Raji (cell line): ENCODE measurements around the gene CDH26.

ENCODE experiments used
- POLR2A ChIP-seq: IDR thresholded peaks from 2 replicates; pipeline ENCODE4 v1.6.1; 2011; ENCODE audit warnings: low read depth, low read length, control low read depth; ENCODE audit not compliant: insufficient read depth

Gene CDH26

DNA sequence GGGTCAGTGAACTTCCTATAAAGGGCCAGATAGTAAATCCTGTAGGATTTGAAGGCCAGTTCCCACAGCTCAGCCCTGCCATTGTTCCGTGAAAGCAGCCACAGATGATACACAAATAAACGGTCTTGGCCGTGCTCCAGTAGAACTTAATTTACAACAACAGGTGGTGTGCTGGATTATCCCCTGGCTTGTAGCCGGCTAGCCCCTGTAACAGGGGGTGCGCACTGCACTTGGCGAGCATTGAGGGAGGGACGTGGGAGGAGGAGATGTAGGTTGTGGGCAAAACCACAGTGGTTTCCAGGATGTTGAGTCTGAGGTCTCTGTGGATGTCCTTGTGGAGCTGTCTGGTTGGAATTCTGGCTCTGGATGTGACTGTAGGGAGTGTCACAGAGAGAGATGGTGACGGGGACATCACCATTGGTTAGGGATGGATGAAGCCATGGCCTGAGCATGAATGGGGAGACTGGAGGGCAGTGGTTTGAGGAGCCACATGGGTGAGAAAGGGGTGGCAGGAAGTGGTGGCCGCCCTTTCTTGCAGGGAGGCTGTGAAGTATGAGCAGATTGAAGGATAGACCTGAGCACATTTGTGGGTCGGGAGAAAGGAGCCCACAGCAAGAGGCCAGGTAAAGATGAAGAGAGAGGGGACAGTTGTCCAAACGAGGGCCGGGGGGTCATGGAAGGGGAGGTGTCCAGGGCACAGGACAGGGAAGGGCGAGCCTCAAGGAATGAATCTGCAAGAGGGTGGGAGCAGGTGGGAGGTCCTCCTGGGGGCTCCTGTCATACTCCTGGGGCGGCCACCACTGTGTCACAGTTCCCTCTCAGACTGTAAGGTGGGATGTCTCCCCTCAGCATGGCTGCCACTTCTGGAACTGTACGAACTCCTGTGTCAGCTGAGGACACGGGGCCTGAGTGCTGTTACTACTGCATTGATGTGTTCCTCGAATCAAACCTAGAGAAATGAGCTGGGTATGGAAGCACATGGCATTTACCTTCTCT lies 53.6 kb downstream of the CDH26 start:
- no peak for TF ChIP-seq POLR2A

DNA sequence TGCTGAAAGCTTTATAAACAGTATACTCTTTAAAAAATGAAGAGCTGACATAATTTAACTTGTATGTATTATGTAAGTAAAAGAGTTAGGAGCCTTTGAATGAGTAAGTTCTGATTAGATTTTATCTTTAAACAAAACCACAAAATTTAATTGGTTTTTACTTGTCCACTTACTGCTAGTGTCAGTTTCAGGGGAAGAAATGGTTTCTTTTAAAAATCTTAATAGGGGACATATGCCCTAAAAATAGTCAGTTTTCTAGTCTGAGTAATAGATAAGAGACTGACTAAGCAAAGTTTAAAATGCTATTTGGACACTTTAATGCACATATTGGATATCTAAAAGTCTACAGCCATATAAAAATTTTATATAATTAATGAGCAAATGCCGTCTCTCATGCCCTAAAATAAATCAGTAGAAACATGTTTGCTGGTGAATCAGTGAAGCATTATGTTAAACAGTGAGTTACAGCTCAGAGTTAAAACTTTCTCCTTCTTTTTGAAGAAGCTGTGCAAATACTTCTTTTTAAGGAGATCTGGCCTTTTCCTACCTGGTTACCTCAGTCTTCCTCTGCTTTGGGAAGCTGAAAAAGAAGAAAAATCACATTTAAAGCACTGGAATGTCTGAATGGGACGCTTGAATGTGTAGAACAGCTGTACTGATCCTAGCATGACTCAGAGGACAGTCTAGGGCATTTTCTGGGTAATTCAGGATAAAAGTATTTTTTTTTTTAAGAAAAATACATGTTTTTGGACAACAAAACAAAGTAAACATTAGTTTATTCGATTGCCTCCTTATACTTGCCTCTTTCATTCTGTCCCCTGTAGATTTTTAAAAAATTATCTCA lies 55.3 kb downstream of the CDH26 start:
- TF ChIP-seq POLR2A, result no peak

DNA sequence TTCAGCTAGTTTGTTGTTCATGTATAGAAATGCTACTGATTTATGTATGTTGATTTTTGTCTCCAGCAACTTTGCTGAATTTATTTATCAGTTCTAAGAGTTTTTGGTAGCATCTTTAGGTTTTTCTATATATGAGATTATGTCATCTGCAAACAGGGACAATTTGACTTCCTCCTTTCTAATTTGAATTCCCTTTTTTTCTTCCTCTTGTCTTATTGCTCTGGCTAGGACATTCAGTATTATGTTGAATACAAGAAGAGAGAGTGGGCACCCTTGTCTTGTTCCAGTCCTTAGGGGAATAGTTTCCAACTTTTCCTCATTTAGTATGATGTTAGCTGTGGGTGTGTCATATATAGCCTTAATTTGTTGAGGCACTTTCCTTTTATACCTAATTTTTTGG lies 58.2 kb downstream of the CDH26 start:
- TF ChIP-seq POLR2A, result no peak

DNA sequence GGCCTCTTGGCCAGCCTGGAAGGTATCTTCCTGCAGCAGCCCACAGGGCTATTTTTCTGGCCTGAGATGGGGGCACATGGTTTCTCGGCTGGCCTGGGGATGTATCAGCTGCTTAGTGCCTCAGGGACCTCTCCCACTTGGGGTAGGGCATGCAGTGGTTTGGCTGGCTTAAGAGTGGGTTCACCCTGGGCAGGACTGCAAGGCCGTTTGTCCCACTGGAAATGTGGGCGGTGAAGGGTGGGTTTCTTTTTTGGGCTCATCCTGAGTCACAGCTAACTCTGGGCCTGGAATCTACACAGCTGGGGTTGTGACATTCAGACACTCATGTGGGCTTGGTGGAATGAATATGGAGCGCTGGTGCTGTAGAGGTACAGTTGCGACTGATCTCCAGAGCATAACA lies 62.0 kb downstream of the CDH26 start:
- TF ChIP-seq POLR2A, result no peak

DNA sequence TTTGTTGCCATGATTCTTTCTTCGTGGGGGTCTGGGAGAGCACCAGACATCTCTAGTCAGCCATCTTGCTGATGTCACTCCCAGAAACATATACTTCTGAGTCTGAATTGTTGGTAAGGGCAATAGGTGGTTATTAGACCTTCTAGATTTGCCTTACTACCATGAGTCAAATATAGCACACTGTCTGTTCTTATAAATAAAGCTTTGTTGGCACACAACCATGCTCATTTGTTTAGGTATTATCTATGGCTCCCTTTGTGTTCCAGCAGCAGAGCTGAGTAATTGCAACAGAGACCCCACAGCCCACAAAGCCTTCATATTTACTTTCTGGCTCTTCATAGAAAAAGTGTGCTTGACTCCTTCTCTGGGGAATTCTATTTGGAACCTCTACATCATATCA lies 62.9 kb downstream of the CDH26 start:
- no peak for TF ChIP-seq POLR2A

DNA sequence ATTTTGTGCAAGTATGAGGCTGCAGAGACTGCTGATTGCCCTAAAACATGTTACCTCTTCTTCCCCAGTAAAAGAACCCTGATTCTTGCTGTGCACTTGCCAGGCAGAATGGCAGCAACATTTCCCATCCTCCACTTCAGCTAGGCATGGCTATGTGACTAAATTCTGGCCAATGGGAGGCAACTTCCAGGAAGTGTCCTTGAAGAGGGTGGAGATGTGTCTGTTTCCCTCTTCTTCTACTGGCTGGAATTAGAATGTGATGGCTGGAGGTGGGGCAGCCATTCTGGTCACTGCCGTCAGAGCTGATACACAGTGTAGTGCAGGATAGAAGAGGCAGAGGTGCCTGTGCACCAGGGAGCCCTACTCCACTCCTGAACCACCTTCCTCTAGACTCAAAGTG lies 64.6 kb downstream of the CDH26 start:
- no peak for TF ChIP-seq POLR2A

DNA sequence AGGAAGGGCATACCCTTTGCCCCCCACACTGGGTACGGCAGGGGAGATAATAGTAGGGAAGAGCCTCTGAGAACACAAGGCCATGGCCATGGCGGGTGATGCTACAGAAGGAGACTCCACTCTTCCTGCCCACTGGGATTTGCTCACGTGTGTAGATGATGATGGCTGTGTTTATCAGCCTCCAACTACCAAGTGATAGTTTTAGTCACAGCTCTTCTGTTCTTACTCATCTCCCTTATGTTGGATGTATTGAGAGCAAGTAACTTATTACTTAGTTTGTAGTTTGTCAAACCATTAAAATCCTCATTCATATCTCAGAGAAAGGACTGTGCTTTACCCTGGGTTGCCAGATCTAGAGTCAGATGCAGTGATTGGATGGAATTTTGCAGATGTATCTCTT lies 66.0 kb downstream of the CDH26 start:
- TF ChIP-seq POLR2A, result no peak

DNA sequence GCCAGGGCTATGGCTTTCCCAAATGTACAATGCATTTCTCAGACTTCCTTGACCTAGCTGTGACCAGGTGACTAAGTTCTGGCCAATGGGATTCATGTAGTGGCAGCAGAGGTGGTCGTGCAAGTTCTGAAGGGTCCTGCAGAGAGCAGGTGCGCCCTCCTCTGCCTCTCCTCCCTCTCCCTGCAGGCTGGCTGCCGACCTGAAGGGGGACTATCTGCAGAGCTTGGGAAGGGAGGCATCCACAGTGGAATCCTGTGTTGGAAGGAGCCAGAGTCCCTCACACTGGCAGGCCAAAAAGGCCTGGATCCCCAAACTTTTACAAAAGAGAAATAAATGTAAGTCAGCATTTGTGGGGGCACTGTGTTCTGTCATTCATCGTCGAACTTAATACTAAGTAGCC lies 66.6 kb downstream of the CDH26 start:
- TF ChIP-seq POLR2A, result no peak

DNA sequence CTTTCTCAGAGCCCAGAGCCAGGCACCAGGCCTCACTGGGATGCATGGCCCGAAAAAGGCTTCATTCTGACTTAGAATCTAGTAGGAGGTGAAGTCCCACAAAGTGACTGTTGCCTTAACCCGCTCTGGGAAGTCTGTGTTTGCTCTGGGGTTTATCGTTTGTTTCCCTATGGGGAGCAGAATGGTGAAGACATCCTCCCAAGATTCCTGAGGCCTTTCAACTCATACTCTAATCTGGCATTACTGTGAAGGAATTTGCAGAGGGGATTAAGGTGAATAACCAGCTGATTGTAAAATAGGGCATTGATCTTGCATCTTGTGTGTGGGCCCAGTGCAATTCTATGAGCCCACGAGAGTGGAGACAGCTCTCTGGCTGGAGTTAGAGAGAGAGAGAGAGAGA lies 67.8 kb downstream of the CDH26 start:
- TF ChIP-seq POLR2A, result no peak

DNA sequence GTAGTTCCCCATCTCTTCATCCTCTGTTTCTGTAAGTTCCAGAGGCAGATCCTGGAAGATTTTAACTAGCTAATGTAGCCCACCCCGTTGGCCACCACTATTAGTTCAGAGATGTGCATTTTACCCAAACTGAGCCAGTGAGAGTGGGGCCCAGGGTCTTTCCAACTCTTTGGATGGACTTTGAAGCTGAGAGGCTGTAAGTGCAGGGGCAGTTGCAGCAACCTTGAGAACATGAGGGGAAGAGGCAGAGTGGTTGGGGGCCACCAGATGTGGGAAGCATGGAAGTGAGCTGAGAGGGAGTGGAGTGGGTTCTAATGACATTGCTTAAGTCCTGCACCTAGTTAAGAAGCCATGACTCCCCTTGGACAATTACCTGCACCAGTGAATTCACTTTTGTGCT lies 72.2 kb downstream of the CDH26 start:
- TF ChIP-seq POLR2A, result no peak

DNA sequence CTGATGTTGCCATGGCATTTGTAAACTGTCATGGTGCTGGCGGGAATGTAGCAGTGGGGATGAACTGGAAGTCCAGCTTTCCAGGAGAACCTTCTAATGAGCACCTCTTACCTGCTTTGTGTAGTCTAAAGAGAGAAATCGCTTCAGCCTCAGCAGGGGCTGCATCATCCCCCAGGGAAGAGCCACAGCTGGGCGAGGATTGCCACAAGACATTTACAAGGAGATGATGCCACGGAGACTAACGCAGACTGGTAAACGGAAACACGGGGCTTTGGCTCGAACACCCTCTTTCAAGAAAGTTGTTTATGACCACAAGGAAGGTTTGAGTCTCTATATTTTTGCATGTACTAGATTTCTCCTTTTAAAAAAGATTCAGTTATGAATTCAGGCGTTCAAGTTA lies 72.9 kb downstream of the CDH26 start:
- no peak for TF ChIP-seq POLR2A

DNA sequence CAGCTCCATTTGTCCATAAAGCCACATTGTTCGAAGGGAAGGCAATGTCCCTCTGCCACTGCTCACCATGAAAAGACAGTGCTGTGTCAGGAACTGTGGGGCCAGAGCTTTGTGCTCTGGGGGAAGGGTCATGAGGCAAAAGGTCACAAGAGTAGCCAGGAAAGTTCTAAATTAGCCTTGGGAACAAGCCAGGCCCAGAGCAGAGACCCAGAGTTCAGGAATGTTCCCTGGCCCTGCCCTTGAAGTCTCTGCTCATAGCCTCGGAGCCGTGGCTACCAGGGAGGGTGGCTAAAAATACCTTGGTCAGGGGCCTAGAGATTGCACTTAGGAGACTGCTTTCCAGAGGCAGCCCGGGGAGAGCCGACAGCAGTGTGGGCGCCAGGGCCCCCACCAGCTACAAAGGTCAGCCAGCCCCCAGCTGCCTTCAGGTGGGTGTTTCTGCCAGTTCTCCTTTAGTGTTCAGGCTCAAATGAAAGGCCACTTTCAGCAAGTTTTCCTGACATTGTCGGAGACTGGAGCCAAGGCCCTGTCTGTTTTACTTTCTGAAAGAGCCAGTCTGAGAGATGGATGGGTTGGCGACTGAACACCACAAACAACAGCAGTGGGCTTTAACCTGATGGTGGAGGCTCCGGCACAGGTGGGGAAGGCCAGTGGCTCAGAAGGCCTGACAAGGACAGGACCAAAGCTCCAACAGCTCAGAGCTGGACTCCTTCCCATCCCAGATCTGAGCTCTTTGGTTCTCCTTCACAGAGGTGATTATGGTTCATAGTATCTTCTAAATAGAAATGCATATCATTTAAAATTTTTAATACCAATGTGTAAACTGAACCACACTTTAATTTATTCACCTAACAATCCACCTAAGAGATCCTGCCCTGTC lies 76.2 kb downstream of the CDH26 start:
- no peak for TF ChIP-seq POLR2A

DNA sequence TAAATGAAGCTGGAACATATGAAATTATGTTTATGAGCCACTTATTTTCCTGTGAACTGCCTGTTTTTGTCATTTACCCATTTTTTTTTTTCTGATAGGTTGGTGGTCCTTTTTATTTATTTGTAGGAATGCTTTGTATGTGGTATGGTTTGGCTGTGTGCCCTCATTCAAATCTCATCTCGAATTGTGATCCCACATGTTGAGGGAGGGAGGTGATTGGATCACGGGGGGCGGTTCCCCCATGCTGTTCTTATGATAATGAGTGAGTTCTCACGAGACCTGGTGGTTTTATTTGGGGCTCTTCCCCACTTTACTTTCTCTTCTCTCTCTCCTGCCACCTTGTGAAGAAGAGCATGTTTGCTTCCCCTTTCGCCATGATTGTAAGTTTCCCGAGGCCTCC lies 77.3 kb downstream of the CDH26 start:
- TF ChIP-seq POLR2A, result no peak

DNA sequence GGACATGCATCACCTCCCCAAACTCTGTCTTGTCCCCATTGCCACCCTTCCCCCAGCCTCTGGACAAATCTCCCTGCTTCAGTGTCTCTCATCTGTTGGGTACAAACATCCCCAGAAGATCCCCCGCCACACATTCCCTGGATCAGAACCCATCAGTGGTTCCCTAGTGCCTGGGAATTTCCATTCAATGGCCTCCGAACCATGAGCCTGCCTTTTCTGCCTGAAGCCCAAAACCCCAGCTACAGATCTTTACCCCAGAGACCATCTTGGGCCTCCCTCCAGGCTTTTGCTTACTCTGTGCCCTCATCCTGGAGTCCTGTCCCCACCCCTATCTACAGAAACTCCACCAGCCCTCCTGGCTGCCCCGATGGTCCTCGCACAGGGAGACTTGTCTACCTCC lies 78.1 kb downstream of the CDH26 start:
- TF ChIP-seq POLR2A, result no peak
